Measurements from ENCODE around the gene GNB2. TPM values are rescaled to one million over a fixed set of nuclear protein-coding genes. Genes with fewer than 3 reads are reported as not detected.
A peak's percentile ranks its signal among the peaks of the same experiment; 100 is the strongest.

Gene GNB2
- total and polyA plus RNA-seq, 2 of the 13 experiments (the other 11 are each of a cell fraction or from before 2014, with no cell fraction given): 48.3 to 67.1 TPM

DNA sequence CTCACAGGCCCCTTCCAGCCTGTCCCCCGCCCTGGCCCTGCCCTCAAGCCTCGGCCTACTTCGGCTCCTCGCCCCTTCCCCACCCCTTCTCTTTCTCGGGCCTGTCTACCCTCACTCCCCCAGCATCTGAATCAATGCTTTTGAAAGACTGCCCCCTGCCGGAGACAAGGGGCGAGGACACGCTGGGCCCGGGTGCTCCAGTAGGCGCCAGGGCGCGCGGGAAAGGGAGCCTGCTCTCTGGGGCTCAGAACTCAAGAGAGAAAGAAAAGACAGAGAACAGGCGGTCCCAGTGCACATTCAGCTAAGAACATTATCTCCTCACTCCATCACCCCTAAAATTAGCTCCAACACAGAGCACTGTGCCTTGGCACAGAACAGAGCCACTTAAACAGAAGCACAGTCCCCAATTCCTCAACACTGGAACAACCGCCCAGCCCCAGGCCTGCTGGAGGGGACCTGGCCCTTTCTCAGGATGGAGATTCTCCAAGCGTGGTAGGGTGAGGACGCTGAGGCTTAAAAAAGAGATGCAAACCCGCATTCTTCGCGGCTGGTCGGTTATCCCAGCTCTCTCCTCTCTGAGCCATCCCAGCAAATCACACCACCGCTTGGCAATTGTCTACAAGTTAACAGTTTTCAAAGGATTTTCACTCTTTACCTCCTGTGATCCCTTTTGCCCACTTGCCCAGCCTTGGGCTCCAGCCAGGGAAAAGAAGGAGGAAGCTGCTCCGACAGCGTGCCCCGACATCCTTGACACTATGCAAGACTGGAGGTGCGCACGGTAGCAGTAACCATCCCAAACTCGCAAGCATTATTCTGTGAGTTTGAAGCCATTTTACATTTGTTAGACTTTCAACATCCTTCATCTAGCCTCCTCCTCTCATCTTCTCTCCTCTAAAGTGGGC is 18.4 kb downstream of the GNB2 start (continued):
- TF ChIP-seq, protein P1, sequence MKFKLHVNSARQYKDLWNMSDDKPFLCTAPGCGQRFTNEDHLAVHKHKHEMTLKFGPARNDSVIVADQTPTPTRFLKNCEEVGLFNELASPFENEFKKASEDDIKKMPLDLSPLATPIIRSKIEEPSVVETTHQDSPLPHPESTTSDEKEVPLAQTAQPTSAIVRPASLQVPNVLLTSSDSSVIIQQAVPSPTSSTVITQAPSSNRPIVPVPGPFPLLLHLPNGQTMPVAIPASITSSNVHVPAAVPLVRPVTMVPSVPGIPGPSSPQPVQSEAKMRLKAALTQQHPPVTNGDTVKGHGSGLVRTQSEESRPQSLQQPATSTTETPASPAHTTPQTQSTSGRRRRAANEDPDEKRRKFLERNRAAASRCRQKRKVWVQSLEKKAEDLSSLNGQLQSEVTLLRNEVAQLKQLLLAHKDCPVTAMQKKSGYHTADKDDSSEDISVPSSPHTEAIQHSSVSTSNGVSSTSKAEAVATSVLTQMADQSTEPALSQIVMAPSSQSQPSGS (CRISPR knock-in tag; IDR thresholded peaks at IDR 0.05): no peak
- TF ChIP-seq PHF8 (CRISPR knock-in tag; IDR thresholded peaks at IDR 0.05) (0 out of 2 replicates have a peak, but pooled peaks have one; percentile 31), CHD2 (IDR thresholded peaks at IDR 0.05; ENCODE audit: low read depth, low read length) (no peak), SIX4 (CRISPR knock-in tag; IDR thresholded peaks at IDR 0.05) (no peak), RBFOX2 (IDR thresholded peaks at IDR 0.05; ENCODE audit: low read depth, low read length) (0 out of 2 replicates have a peak, but pooled peaks have one; percentile 9), NFKBIZ (CRISPR knock-in tag; IDR thresholded peaks at IDR 0.05) (no peak), ATF7-NPFF (CRISPR knock-in tag; IDR thresholded peaks at IDR 0.05; ENCODE audit: low read depth) (no peak), CBX5 (CRISPR knock-in tag; IDR thresholded peaks at IDR 0.05; ENCODE audit: borderline replicate concordance) (peak; percentile 11; the same call in 1 of the 2 replicates), ZFY (CRISPR knock-in tag; IDR thresholded peaks at IDR 0.05) (peak; percentile 20; the same call in 1 of the 2 replicates), SSRP1 (CRISPR knock-in tag; IDR thresholded peaks at IDR 0.05) (no peak), MLLT10 (CRISPR knock-in tag; IDR thresholded peaks at IDR 0.05) (no peak), ZNF550 (CRISPR knock-in tag; IDR thresholded peaks at IDR 0.05; ENCODE audit: borderline replicate concordance) (no peak)
- TF ChIP-seq, protein P2, sequence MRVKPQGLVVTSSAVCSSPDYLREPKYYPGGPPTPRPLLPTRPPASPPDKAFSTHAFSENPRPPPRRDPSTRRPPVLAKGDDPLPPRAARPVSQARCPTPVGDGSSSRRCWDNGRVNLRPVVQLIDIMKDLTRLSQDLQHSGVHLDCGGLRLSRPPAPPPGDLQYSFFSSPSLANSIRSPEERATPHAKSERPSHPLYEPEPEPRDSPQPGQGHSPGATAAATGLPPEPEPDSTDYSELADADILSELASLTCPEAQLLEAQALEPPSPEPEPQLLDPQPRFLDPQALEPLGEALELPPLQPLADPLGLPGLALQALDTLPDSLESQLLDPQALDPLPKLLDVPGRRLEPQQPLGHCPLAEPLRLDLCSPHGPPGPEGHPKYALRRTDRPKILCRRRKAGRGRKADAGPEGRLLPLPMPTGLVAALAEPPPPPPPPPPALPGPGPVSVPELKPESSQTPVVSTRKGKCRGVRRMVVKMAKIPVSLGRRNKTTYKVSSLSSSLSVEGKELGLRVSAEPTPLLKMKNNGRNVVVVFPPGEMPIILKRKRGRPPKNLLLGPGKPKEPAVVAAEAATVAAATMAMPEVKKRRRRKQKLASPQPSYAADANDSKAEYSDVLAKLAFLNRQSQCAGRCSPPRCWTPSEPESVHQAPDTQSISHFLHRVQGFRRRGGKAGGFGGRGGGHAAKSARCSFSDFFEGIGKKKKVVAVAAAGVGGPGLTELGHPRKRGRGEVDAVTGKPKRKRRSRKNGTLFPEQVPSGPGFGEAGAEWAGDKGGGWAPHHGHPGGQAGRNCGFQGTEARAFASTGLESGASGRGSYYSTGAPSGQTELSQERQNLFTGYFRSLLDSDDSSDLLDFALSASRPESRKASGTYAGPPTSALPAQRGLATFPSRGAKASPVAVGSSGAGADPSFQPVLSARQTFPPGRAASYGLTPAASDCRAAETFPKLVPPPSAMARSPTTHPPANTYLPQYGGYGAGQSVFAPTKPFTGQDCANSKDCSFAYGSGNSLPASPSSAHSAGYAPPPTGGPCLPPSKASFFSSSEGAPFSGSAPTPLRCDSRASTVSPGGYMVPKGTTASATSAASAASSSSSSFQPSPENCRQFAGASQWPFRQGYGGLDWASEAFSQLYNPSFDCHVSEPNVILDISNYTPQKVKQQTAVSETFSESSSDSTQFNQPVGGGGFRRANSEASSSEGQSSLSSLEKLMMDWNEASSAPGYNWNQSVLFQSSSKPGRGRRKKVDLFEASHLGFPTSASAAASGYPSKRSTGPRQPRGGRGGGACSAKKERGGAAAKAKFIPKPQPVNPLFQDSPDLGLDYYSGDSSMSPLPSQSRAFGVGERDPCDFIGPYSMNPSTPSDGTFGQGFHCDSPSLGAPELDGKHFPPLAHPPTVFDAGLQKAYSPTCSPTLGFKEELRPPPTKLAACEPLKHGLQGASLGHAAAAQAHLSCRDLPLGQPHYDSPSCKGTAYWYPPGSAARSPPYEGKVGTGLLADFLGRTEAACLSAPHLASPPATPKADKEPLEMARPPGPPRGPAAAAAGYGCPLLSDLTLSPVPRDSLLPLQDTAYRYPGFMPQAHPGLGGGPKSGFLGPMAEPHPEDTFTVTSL (CRISPR knock-in tag; IDR thresholded peaks at IDR 0.05; ENCODE audit: borderline replicate concordance): no peak
- TF ChIP-seq, protein P3, sequence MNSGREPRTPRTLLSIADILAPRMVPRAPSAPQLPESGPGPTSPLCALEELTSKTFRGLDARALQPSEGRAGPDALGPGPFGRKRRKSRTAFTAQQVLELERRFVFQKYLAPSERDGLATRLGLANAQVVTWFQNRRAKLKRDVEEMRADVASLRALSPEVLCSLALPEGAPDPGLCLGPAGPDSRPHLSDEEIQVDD (CRISPR knock-in tag; IDR thresholded peaks at IDR 0.05; ENCODE audit: borderline replicate concordance): no peak
- TF ChIP-seq, protein P4, sequence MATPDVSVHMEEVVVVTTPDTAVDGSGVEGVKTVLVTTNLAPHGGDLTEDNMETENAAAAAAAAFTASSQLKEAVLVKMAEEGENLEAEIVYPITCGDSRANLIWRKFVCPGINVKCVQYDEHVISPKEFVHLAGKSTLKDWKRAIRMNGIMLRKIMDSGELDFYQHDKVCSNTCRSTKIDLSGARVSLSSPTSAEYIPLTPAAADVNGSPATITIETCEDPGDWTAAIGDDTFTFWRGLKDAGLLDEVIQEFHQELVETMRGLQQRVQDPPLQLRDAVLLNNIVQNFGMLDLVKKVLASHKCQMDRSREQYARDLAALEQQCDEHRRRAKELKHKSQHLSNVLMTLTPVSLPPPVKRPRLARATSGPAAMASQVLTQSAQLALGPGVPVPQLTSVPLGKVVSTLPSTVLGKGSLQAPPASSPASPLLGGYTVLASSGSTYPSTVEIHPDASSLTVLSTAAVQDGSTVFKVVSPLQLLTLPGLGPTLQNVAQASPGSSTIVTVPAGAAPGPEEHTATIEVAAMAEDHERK (CRISPR knock-in tag; IDR thresholded peaks at IDR 0.05; ENCODE audit: low read depth): no peak
- TF ChIP-seq, protein P5, sequence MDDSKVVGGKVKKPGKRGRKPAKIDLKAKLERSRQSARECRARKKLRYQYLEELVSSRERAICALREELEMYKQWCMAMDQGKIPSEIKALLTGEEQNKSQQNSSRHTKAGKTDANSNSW (CRISPR knock-in tag; IDR thresholded peaks at IDR 0.05; ENCODE audit: borderline replicate concordance): no peak
- TF ChIP-seq, protein P6, sequence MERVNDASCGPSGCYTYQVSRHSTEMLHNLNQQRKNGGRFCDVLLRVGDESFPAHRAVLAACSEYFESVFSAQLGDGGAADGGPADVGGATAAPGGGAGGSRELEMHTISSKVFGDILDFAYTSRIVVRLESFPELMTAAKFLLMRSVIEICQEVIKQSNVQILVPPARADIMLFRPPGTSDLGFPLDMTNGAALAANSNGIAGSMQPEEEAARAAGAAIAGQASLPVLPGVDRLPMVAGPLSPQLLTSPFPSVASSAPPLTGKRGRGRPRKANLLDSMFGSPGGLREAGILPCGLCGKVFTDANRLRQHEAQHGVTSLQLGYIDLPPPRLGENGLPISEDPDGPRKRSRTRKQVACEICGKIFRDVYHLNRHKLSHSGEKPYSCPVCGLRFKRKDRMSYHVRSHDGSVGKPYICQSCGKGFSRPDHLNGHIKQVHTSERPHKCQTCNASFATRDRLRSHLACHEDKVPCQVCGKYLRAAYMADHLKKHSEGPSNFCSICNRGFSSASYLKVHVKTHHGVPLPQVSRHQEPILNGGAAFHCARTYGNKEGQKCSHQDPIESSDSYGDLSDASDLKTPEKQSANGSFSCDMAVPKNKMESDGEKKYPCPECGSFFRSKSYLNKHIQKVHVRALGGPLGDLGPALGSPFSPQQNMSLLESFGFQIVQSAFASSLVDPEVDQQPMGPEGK (CRISPR knock-in tag; IDR thresholded peaks at IDR 0.05): peak; percentile 70
